Neural cell (in vitro differentiated cells): Measurements from ENCODE around the gene PHACTR1.

Experiments used
- EP300 ChIP-seq: fragments of 450-650 bp; conservative IDR thresholded peaks from 2 replicates; pipeline ENCODE4 v1.6.1; 2014; ENCODE audit warnings: antibody characterized with exemption, mild to moderate bottlenecking, moderate library complexity; ENCODE audit not compliant: poor library complexity, severe bottlenecking
- EZH2 ChIP-seq: fragments of 200-600, 300-800 bp; shearing (Covaris generic), sonication (generic); IDR thresholded peaks from 2 replicates; pipeline ENCODE4 v1.6.1; 2014; ENCODE audit warnings: antibody characterized with exemption, low read length, borderline replicate concordance, mild to moderate bottlenecking; ENCODE audit not compliant: insufficient read depth, poor library complexity, severe bottlenecking
- MXI1 ChIP-seq: fragments of 450-650 bp; conservative IDR thresholded peaks from 2 replicates; pipeline ENCODE4 v1.6.1; 2014; ENCODE audit warnings: antibody characterized with exemption, mild to moderate bottlenecking; ENCODE audit not compliant: poor library complexity, severe bottlenecking
- POLR2AphosphoS5 ChIP-seq: IDR thresholded peaks from 2 replicates; pipeline ENCODE4 v1.6.1; 2012
- RAD21 ChIP-seq: fragments of 450-650 bp; conservative IDR thresholded peaks from 2 replicates; pipeline ENCODE4 v1.6.1; 2014; ENCODE audit warnings: antibody characterized with exemption, mild to moderate bottlenecking, moderate library complexity
- SMC3 ChIP-seq: fragments of 450-650 bp; conservative IDR thresholded peaks from 2 replicates; pipeline ENCODE4 v1.6.1; 2014; ENCODE audit warnings: antibody characterized with exemption, mild to moderate bottlenecking, moderate library complexity; ENCODE audit not compliant: poor library complexity
- TAF1 ChIP-seq: IDR thresholded peaks from 2 replicates; pipeline ENCODE4 v1.6.1; 2012; ENCODE audit warnings: low read depth
- TF ChIP-seq, protein P1 (sequence below): fragments of 450-650 bp; IDR thresholded peaks from 2 replicates; pipeline ENCODE4 v1.5.1; 2014; ENCODE audit warnings: antibody characterized with exemption, mild to moderate bottlenecking, moderate library complexity; ENCODE audit not compliant: poor library complexity, severe bottlenecking

- TF ChIP-seq, protein P1, sequence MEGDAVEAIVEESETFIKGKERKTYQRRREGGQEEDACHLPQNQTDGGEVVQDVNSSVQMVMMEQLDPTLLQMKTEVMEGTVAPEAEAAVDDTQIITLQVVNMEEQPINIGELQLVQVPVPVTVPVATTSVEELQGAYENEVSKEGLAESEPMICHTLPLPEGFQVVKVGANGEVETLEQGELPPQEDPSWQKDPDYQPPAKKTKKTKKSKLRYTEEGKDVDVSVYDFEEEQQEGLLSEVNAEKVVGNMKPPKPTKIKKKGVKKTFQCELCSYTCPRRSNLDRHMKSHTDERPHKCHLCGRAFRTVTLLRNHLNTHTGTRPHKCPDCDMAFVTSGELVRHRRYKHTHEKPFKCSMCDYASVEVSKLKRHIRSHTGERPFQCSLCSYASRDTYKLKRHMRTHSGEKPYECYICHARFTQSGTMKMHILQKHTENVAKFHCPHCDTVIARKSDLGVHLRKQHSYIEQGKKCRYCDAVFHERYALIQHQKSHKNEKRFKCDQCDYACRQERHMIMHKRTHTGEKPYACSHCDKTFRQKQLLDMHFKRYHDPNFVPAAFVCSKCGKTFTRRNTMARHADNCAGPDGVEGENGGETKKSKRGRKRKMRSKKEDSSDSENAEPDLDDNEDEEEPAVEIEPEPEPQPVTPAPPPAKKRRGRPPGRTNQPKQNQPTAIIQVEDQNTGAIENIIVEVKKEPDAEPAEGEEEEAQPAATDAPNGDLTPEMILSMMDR: no peak
- TF ChIP-seq EP300 (no peak), TAF1 (no peak), RAD21 (no peak), EZH2 (no peak), MXI1 (no peak), SMC3 (no peak), POLR2AphosphoS5 (no peak)
Observed at GRCh38 chr6:13318821-13319220, 602.3 kb downstream of the PHACTR1 start.
